GM23338 (cell line): ENCODE data around the gene TEX44.

Experiments used
- CREB1 ChIP-seq: fragments of 250-450 bp; sonication (Bioruptor Pico); IDR thresholded peaks from 2 replicates; pipeline ENCODE4 v1.5.0; 2020; ENCODE audit warnings: low read depth, mild to moderate bottlenecking, moderate library complexity
- CTCF ChIP-seq, 2 experiments: fragments of 200-600 bp in 1 of 2; sonication (generic) in 1 of 2; conservative IDR thresholded peaks; 2 replicates each; pipeline versions ENCODE4 v1.5.1 to v1.6.1; 2016 to 2017; ENCODE audit warnings: antibody characterized with exemption in 2 of 2, low read depth in 2 of 2, mild to moderate bottlenecking in 2 of 2, moderate library complexity in 1 of 2
- EZH2 ChIP-seq: fragments of 200-600 bp; sonication (generic); IDR thresholded peaks from one replicate; pipeline ENCODE4 v1.8.0; 2017; ENCODE audit warnings: antibody characterized with exemption, mild to moderate bottlenecking, low read depth; ENCODE audit not compliant: unreplicated experiment
- EZH2phosphoT487 ChIP-seq: fragments of 200-600 bp; sonication (generic); IDR thresholded peaks from one replicate; pipeline ENCODE4 v1.8.1; 2018; ENCODE audit warnings: antibody characterized with exemption; ENCODE audit not compliant: unreplicated experiment
- JUNB ChIP-seq: IDR thresholded peaks from one replicate; pipeline ENCODE4 v1.6.1; 2016; ENCODE audit warnings: antibody characterized with exemption; ENCODE audit not compliant: unreplicated experiment
- NANOG ChIP-seq: IDR thresholded peaks from 2 replicates; pipeline ENCODE4 v1.6.1; 2016; ENCODE audit warnings: antibody characterized with exemption, borderline replicate concordance
- POLR2AphosphoS5 ChIP-seq: IDR thresholded peaks from 2 replicates; pipeline ENCODE4 v1.6.1; 2016; ENCODE audit warnings: antibody characterized with exemption, low read depth
- TF ChIP-seq, protein P1 (sequence below): IDR thresholded peaks from one replicate; pipeline ENCODE4 v1.6.1; 2018; ENCODE audit warnings: antibody characterized with exemption; ENCODE audit not compliant: unreplicated experiment

DNA sequence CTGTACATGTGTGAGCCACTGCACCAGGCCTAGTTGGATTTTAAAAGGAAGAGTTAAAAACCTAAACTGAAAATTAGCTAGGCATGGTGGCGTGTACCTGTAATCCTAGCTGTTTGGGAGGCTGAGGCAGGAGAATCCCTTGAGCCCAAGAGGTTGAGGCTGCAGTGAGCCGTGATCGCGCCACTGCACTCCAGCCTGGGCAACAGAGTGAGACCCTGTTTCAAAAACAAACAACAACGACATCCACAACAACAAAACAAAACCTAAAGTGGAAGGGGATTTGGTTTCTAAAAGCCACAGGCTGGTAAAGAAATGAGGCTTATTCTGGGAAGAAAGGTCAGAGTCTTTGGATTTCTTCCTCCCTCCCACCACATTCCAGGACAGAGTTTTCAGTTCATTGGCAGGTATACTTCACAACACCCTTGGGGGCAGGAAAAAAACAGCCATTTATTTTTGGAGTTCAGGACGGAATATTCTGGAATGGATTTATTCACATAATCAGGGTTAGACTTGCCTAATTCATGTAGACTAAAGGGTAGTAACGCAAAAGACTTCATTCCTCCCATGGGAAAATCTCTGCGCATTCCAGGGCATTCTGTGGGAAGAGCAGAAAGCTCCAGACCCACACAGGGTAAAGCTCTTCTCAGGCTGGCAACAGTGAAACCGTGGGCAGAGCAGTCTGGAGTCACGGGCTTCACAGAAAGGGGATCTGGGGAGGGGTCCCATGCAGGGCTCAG lies 34.9 kb downstream of the TEX44 start:
- no peak for TF ChIP-seq NANOG
- TF ChIP-seq CTCF (conservative IDR thresholded peaks at IDR 0.05; ENCODE audit: low read depth in 2 of 2) = no peak
- TF ChIP-seq POLR2AphosphoS5 = no peak
- TF ChIP-seq EZH2 = no peak
- TF ChIP-seq JUNB = no peak
- no peak for TF ChIP-seq CREB1 (CRISPR knock-in tag)
- no peak for TF ChIP-seq EZH2phosphoT487
- TF ChIP-seq, protein P1, sequence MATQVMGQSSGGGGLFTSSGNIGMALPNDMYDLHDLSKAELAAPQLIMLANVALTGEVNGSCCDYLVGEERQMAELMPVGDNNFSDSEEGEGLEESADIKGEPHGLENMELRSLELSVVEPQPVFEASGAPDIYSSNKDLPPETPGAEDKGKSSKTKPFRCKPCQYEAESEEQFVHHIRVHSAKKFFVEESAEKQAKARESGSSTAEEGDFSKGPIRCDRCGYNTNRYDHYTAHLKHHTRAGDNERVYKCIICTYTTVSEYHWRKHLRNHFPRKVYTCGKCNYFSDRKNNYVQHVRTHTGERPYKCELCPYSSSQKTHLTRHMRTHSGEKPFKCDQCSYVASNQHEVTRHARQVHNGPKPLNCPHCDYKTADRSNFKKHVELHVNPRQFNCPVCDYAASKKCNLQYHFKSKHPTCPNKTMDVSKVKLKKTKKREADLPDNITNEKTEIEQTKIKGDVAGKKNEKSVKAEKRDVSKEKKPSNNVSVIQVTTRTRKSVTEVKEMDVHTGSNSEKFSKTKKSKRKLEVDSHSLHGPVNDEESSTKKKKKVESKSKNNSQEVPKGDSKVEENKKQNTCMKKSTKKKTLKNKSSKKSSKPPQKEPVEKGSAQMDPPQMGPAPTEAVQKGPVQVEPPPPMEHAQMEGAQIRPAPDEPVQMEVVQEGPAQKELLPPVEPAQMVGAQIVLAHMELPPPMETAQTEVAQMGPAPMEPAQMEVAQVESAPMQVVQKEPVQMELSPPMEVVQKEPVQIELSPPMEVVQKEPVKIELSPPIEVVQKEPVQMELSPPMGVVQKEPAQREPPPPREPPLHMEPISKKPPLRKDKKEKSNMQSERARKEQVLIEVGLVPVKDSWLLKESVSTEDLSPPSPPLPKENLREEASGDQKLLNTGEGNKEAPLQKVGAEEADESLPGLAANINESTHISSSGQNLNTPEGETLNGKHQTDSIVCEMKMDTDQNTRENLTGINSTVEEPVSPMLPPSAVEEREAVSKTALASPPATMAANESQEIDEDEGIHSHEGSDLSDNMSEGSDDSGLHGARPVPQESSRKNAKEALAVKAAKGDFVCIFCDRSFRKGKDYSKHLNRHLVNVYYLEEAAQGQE = no peak
